LNCaP clone FGC (cell line): Measurements from ENCODE around the gene RIN3.
A peak's percentile ranks its signal among the peaks of the same experiment; 100 is the strongest.

Experiments used
- DNase-seq: peaks from one replicate; pipeline ENCODE4 v3.0.0-alpha.2; 2011; ENCODE audit warnings: low read depth
- H3K4me3 ChIP-seq: 2 replicates; pipeline ENCODE4 v1.5.1; 2011; ENCODE audit warnings: mild to moderate bottlenecking, low read depth, low read length, control low read depth
- CTCF ChIP-seq: IDR thresholded peaks from 2 replicates; pipeline ENCODE4 v1.5.1; 2012; ENCODE audit warnings: mild to moderate bottlenecking; ENCODE audit not compliant: control insufficient read depth, insufficient read depth; ENCODE audit errors: extremely low read depth

The RIN3 gene

GRCh38 chr14:92539875-92540274 lies 26.3 kb downstream of the RIN3 start:
- no peak for DNase-seq
- TF ChIP-seq CTCF, result no peak
- H3K4me3 ChIP-seq, result no peak overlapping the region

- DNase-seq, result peak; percentile 41
- TF ChIP-seq CTCF, result no peak
- no peak overlapping the region for H3K4me3 ChIP-seq
These were observed 27.0 kb downstream of the RIN3 start for GRCh38 chr14:92540472-92541048.

- no peak overlapping the region for H3K4me3 ChIP-seq
- no peak for TF ChIP-seq CTCF
- no peak for DNase-seq
These were observed 29.4 kb downstream of the RIN3 start for GRCh38 chr14:92542766-92543554.

- H3K4me3 ChIP-seq, result no peak overlapping the region
- TF ChIP-seq CTCF, result no peak
- DNase-seq, result no peak
These were observed 30.6 kb downstream of the RIN3 start for GRCh38 chr14:92544051-92544720.

- no peak for TF ChIP-seq CTCF
- DNase-seq, result no peak
- no peak overlapping the region for H3K4me3 ChIP-seq
These were observed 32.9 kb downstream of the RIN3 start for GRCh38 chr14:92546347-92547053.

GRCh38 chr14:92549105-92549858 lies 35.7 kb downstream of the RIN3 start:
- DNase-seq, result no peak
- no peak for TF ChIP-seq CTCF
- H3K4me3 ChIP-seq, result no peak overlapping the region
